Measurements from ENCODE around the gene GANAB. TPM values are rescaled to one million over a fixed set of nuclear protein-coding genes. Genes with fewer than 3 reads are reported as not detected.

GANAB gene
- total and polyA plus RNA-seq, 3 donors from 2014 or later, result 152 to 219 (median 190) TPM

GRCh38 chr11:62575837-62576236 lies 70.6 kb downstream of the GANAB start:
- no peaks in the 10 kb centered on the region for H3K27me3 ChIP-seq
- H3K27ac ChIP-seq, result peak overlapping the region; percentile 87 to 95
- intact Hi-C loops (cut with DNase I; ENCODE audit: low total_unique reads), result no loop called here
- TF ChIP-seq POLR2A (IDR thresholded peaks at IDR 0.05) (no peak), CTCF (IDR thresholded peaks at IDR 0.05) (no peak)
- no peaks in the 10 kb centered on the region for H3K9me3 ChIP-seq
- no peak for DNase-seq
- WGBS, 2 donors, result 69 to 70% methylated on average over 14 of the region's 14 CpGs
- no peaks in the 10 kb centered on the region for H3K36me3 ChIP-seq (ENCODE audit: low read depth, missing control alignments)
- peaks cover 28% of the 10 kb centered on the region for H3K4me1 ChIP-seq
- no peak overlapping the region for H3K4me3 ChIP-seq

- no peaks in the 10 kb centered on the region for H3K27me3 ChIP-seq
- 37 to 40% methylated on average over 10 to 17 of the region's 17 CpGs for WGBS, 2 donors
- no peaks in the 10 kb centered on the region for H3K36me3 ChIP-seq (ENCODE audit: low read depth, missing control alignments)
- H3K9me3 ChIP-seq, result no peaks in the 10 kb centered on the region
- H3K4me3 ChIP-seq, result peak overlapping the region; percentile 69 to 95
- H3K4me1 ChIP-seq, result peaks cover 28% of the 10 kb centered on the region
- no peak for DNase-seq
- peak overlapping the region; percentile 87 to 95 for H3K27ac ChIP-seq
- intact Hi-C loops (cut with DNase I; ENCODE audit: low total_unique reads), result no loop called here
- TF ChIP-seq POLR2A (IDR thresholded peaks at IDR 0.05) (no peak), CTCF (IDR thresholded peaks at IDR 0.05) (no peak)
Measured at GRCh38 chr11:62575156-62575555, 71.3 kb downstream of the GANAB start.

Small RNA genes within 50 kb of the gene (small RNA-seq; reads per million reads assigned to genes)
- gene AP001458.1 (0 reads per million in 2 donors), gene SNORA57 (0 reads per million in 2 donors)

Other genes with a start within 250 kb of the GANAB start
- not detected for gene SCGB1A1, start 227.6 kb downstream of the GANAB start, total RNA-seq
- not detected for gene SCGB1A1, start 227.6 kb downstream of the GANAB start, polyA plus RNA-seq (ENCODE audit: insufficient read depth, low read depth, low replicate concordance)
- gene AHNAK, start 99.8 kb downstream of the GANAB start, total RNA-seq, result 100 to 1,000 TPM; 137 to 148 TPM
- gene AHNAK, start 99.8 kb downstream of the GANAB start, polyA plus RNA-seq (ENCODE audit: insufficient read depth, low read depth, low replicate concordance), result 95.8 TPM
- 100 to 1,000 TPM; 607 to 868 TPM for gene EEF1G, start 72.7 kb downstream of the GANAB start, total RNA-seq
- 1,165 TPM for gene EEF1G, start 72.7 kb downstream of the GANAB start, polyA plus RNA-seq (ENCODE audit: insufficient read depth, low read depth, low replicate concordance)
- 10 to 100 TPM; 24.3 to 30.0 TPM for gene TUT1, start 55.1 kb downstream of the GANAB start, total RNA-seq
- gene TUT1, start 55.1 kb downstream of the GANAB start, polyA plus RNA-seq (ENCODE audit: insufficient read depth, low read depth, low replicate concordance), result 25.0 TPM
- gene MTA2, start 44.7 kb downstream of the GANAB start, total RNA-seq, result 100 to 1,000 TPM in 1 of 2 donors, 10 to 100 TPM in 1; 97.2 to 115 TPM
- 87.6 TPM for gene MTA2, start 44.7 kb downstream of the GANAB start, polyA plus RNA-seq (ENCODE audit: insufficient read depth, low read depth, low replicate concordance)
- gene EML3, start 33.8 kb downstream of the GANAB start, total RNA-seq, result 10 to 100 TPM; 39.3 to 57.8 TPM
- gene EML3, start 33.8 kb downstream of the GANAB start, polyA plus RNA-seq (ENCODE audit: insufficient read depth, low read depth, low replicate concordance), result 29.3 TPM
- 1 to 10 TPM; 6.1 to 9.7 TPM for gene ROM1, start 33.4 kb downstream of the GANAB start, total RNA-seq
- 9.0 TPM for gene ROM1, start 33.4 kb downstream of the GANAB start, polyA plus RNA-seq (ENCODE audit: insufficient read depth, low read depth, low replicate concordance)
- gene B3GAT3, start 24.6 kb downstream of the GANAB start, total RNA-seq, result 10 to 100 TPM; 66.4 to 69.2 TPM
- gene B3GAT3, start 24.6 kb downstream of the GANAB start, polyA plus RNA-seq (ENCODE audit: insufficient read depth, low read depth, low replicate concordance), result 36.6 TPM
- gene INTS5, start 6.7 kb upstream of the GANAB start, total RNA-seq, result 10 to 100 TPM; 20.0 to 24.7 TPM
- 12.6 TPM for gene INTS5, start 6.7 kb upstream of the GANAB start, polyA plus RNA-seq (ENCODE audit: insufficient read depth, low read depth, low replicate concordance)
- 10 to 100 TPM; 39.3 to 62.8 TPM for gene C11orf98, start 18.6 kb upstream of the GANAB start, total RNA-seq
- gene C11orf98, start 18.6 kb upstream of the GANAB start, polyA plus RNA-seq (ENCODE audit: insufficient read depth, low read depth, low replicate concordance), result 100 TPM
- 1 to 10 TPM; 2.4 to 3.7 TPM for gene CSKMT, start 18.7 kb upstream of the GANAB start, total RNA-seq
- 2.0 TPM for gene CSKMT, start 18.7 kb upstream of the GANAB start, polyA plus RNA-seq (ENCODE audit: insufficient read depth, low read depth, low replicate concordance)
- 1 to 10 TPM; 8.0 to 8.1 TPM for gene UQCC3, start 25.1 kb upstream of the GANAB start, total RNA-seq
- gene UQCC3, start 25.1 kb upstream of the GANAB start, polyA plus RNA-seq (ENCODE audit: insufficient read depth, low read depth, low replicate concordance), result 4.2 TPM
- gene LBHD1, start 25.7 kb upstream of the GANAB start, total RNA-seq, result 10 to 100 TPM in 1 of 2 donors, 1 to 10 TPM in 1; 8.2 to 11.6 TPM
- 11.1 TPM for gene LBHD1, start 25.7 kb upstream of the GANAB start, polyA plus RNA-seq (ENCODE audit: insufficient read depth, low read depth, low replicate concordance)
- 100 to 1,000 TPM; 173 to 190 TPM for gene UBXN1, start 32.5 kb upstream of the GANAB start, total RNA-seq
- 196 TPM for gene UBXN1, start 32.5 kb upstream of the GANAB start, polyA plus RNA-seq (ENCODE audit: insufficient read depth, low read depth, low replicate concordance)
- gene LRRN4CL, start 42.9 kb upstream of the GANAB start, total RNA-seq, result 1 to 10 TPM; 4.7 to 5.6 TPM
- gene LRRN4CL, start 42.9 kb upstream of the GANAB start, polyA plus RNA-seq (ENCODE audit: insufficient read depth, low read depth, low replicate concordance), result 5.0 TPM
- 100 to 1,000 TPM; 292 to 525 TPM for gene BSCL2, start 60.8 kb upstream of the GANAB start, total RNA-seq
- gene BSCL2, start 60.8 kb upstream of the GANAB start, polyA plus RNA-seq (ENCODE audit: insufficient read depth, low read depth, low replicate concordance), result 519 TPM
- 1 to 10 TPM; 2.0 to 4.5 TPM for gene GNG3, start 61.1 kb upstream of the GANAB start, total RNA-seq
- gene GNG3, start 61.1 kb upstream of the GANAB start, polyA plus RNA-seq (ENCODE audit: insufficient read depth, low read depth, low replicate concordance), result 11.1 TPM
- 10 to 100 TPM; 31.8 to 42.5 TPM for gene HNRNPUL2, start 80.8 kb upstream of the GANAB start, total RNA-seq
- 42.9 TPM for gene HNRNPUL2, start 80.8 kb upstream of the GANAB start, polyA plus RNA-seq (ENCODE audit: insufficient read depth, low read depth, low replicate concordance)
- 10 to 100 TPM; 34.0 to 39.5 TPM for gene TTC9C, start 81.9 kb upstream of the GANAB start, total RNA-seq
- 41.5 TPM for gene TTC9C, start 81.9 kb upstream of the GANAB start, polyA plus RNA-seq (ENCODE audit: insufficient read depth, low read depth, low replicate concordance)
- gene ZBTB3, start 107.5 kb upstream of the GANAB start, total RNA-seq, result 10 to 100 TPM; 14.0 to 17.4 TPM
- 6.7 TPM for gene ZBTB3, start 107.5 kb upstream of the GANAB start, polyA plus RNA-seq (ENCODE audit: insufficient read depth, low read depth, low replicate concordance)
- gene POLR2G, start 115.0 kb upstream of the GANAB start, total RNA-seq, result 10 to 100 TPM; 48.1 to 71.2 TPM
- 78.6 TPM for gene POLR2G, start 115.0 kb upstream of the GANAB start, polyA plus RNA-seq (ENCODE audit: insufficient read depth, low read depth, low replicate concordance)
- gene TAF6L, start 124.8 kb upstream of the GANAB start, total RNA-seq, result 10 to 100 TPM; 22.4 to 32.0 TPM
- gene TAF6L, start 124.8 kb upstream of the GANAB start, polyA plus RNA-seq (ENCODE audit: insufficient read depth, low read depth, low replicate concordance), result 13.6 TPM
- 100 to 1,000 TPM; 119 to 124 TPM for gene TMEM179B, start 140.8 kb upstream of the GANAB start, total RNA-seq
- 87.0 TPM for gene TMEM179B, start 140.8 kb upstream of the GANAB start, polyA plus RNA-seq (ENCODE audit: insufficient read depth, low read depth, low replicate concordance)
- gene TMEM223, start 145.4 kb upstream of the GANAB start, total RNA-seq, result 10 to 100 TPM; 24.1 to 25.5 TPM
- gene TMEM223, start 145.4 kb upstream of the GANAB start, polyA plus RNA-seq (ENCODE audit: insufficient read depth, low read depth, low replicate concordance), result 11.5 TPM
- gene NXF1, start 158.8 kb upstream of the GANAB start, total RNA-seq, result 10 to 100 TPM; 94.6 to 98.7 TPM
- 88.3 TPM for gene NXF1, start 158.8 kb upstream of the GANAB start, polyA plus RNA-seq (ENCODE audit: insufficient read depth, low read depth, low replicate concordance)
- 10 to 100 TPM; 42.2 to 49.1 TPM for gene STX5, start 185.4 kb upstream of the GANAB start, total RNA-seq
- gene STX5, start 185.4 kb upstream of the GANAB start, polyA plus RNA-seq (ENCODE audit: insufficient read depth, low read depth, low replicate concordance), result 55.0 TPM
- gene TEX54, start 186.2 kb upstream of the GANAB start, total RNA-seq, result 10 to 100 TPM; 18.4 to 38.1 TPM
- gene TEX54, start 186.2 kb upstream of the GANAB start, polyA plus RNA-seq (ENCODE audit: insufficient read depth, low read depth, low replicate concordance), result 40.7 TPM
- 10 to 100 TPM; 33.4 to 46.7 TPM for gene WDR74, start 193.0 kb upstream of the GANAB start, total RNA-seq
- 39.0 TPM for gene WDR74, start 193.0 kb upstream of the GANAB start, polyA plus RNA-seq (ENCODE audit: insufficient read depth, low read depth, low replicate concordance)
- 100 to 1,000 TPM; 227 to 271 TPM for gene SLC3A2, start 234.3 kb upstream of the GANAB start, total RNA-seq
- gene SLC3A2, start 234.3 kb upstream of the GANAB start, polyA plus RNA-seq (ENCODE audit: insufficient read depth, low read depth, low replicate concordance), result 166 TPM

Data from testis (tissue), 3 donors.